GM12872 (cell line): Measurements from ENCODE around the gene CASP2.

ENCODE experiments used
- TF ChIP-seq, protein P1 (sequence below): IDR thresholded peaks from 3 replicates; pipeline ENCODE4 v1.5.1; 2011; ENCODE audit warnings: low read depth, mild to moderate bottlenecking, low read length, moderate library complexity; ENCODE audit not compliant: insufficient read depth

The CASP2 gene

DNA sequence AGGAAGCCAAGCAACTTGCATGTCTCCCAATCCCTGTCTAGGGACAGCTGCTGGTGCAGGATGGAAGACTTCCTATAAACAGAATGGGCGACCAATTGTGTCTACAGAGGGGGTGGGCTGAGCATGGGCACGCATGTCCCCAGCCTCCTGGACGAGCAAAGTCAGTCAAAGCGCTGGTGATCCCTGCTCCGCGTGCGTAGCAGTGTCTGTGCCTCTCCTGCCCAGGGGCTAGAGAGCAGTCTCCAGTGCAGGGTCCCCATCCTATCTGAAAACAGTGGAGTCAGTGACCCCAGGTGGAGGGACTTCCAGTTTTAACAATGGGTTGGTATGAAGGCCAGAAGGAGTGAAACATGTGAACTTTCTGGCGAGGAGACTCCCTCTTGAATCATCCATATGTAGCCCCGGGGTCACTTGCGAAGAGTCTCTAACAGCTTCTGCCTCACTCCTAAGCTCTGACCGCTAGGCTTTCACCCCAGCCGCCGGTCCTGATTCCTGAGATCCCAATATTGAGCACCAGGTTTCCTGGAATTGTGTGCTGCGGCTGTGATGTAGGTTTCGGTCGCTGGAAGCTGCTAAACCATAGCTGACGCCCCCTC is 714 bp upstream of the CASP2 start:
- TF ChIP-seq, protein P1, sequence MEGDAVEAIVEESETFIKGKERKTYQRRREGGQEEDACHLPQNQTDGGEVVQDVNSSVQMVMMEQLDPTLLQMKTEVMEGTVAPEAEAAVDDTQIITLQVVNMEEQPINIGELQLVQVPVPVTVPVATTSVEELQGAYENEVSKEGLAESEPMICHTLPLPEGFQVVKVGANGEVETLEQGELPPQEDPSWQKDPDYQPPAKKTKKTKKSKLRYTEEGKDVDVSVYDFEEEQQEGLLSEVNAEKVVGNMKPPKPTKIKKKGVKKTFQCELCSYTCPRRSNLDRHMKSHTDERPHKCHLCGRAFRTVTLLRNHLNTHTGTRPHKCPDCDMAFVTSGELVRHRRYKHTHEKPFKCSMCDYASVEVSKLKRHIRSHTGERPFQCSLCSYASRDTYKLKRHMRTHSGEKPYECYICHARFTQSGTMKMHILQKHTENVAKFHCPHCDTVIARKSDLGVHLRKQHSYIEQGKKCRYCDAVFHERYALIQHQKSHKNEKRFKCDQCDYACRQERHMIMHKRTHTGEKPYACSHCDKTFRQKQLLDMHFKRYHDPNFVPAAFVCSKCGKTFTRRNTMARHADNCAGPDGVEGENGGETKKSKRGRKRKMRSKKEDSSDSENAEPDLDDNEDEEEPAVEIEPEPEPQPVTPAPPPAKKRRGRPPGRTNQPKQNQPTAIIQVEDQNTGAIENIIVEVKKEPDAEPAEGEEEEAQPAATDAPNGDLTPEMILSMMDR: no peak

DNA sequence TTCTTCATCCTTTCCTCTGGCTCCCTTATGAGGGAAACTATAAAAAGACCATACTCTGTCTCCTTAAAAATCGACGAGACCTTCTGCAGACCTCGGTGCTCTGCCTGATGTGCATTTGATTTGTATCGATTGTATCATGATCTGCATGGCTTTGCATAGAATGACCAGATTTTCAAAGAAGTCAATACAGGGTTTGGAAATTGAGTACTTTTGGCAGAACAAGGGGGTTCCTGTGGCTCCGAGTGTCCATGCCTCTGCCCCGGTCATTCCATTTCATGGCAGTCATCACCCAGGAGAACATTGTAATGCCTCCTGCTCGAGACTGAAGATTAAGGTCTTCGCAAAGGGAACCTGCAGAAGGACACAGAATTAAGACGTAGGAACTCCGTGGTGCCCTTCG is 685 bp downstream of the CASP2 start:
- TF ChIP-seq, protein P1: no peak

DNA sequence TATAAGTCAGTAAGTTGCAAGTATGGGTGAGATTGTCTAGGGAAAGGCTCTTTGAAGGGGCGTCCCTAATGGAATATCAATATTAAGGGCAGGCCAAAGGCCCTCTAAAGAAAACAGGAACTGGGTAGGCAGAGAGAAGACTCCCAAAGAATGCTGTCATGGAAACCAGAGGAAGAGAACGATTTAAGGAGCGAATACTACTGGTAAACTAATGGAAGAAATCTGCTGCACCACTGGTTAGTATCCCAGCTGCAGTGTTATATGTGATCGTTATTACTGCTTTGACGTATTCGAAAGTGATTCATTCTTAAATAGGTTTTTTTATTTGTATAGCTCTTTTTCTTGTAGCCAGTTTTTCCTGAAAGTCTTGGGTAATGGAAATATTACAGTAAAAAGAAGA is 1.3 kb downstream of the CASP2 start:
- TF ChIP-seq, protein P1: no peak

DNA sequence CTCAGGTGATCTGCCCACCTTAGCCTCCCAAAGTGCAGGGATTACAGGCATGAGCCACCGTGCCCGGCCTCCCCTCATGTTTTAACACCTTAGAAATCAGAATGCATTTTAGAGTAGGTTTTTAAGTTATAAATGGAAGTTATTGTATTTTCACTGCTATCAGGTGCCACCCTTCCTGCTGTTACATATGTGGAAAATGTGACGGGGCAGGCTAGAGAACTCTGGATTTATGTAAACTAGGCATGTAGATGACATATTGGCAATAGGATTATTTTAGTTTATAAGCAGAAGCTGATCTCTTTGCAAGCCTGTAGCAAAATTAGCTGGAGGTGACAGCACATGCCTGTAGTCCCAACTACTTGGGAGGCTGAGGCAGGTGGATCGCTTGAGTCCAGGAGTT is 2.1 kb downstream of the CASP2 start:
- TF ChIP-seq, protein P1: no peak

DNA sequence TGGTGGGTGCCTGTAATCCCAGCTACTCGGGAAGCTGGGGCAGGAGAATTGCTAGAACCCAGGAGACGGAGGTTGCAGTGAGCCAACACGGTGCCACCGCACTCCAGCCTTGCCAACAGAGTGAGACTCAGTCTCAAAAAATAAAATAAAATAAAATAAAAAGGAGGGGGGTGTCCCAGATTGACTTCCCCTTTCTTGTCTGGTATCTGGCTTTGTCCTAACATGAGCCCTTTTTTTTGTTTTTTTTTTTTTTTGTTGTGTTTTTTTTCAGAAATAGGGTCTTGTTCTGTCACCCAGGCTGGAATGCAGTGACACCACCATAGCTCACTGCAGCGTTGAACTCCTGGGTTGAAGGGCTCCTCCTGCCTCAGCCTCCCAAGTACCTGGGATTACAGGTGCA is 4.7 kb downstream of the CASP2 start:
- TF ChIP-seq, protein P1: no peak

DNA sequence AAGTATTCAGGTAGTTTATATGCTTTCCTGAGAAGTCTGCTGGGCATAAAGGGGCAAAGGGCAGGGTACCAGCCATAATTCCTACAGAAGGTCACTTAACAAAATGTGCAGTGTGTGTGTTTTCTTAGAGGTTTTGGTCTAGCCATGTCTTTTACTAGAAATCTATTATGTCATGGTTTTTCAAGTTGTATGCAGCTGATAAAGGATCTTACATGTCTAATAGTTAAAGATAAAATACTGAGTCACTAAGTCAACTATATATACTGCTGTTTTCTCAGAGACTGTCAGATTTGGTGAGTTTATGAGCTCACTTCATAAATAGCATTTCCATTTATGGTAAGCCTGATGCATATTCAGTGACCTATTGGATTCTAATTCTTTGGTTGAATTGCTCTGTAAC is 7.7 kb downstream of the CASP2 start:
- TF ChIP-seq, protein P1: no peak

DNA sequence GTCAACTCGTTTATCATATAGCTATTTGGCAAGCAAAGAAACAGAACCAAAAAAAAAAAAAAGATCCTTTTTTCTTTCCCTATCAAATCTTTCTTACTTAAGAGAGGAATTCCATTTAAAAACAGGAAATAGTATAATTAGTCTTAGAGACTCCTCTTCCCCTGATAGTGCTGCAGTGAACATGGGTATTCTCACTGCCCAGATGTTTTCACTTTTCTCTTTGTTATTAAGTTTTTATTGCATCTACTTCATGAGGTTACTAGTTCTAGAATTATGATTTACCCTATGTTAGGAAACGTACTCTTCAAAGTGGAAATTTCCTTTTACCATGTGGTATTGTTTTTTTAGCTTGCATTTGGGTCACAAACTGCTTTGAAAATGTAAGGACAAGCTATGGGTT is 8.5 kb downstream of the CASP2 start:
- TF ChIP-seq, protein P1: no peak
